ENCODE results near the gene SLC26A8. TPM values are rescaled to one million over a fixed set of nuclear protein-coding genes. Genes with fewer than 3 reads are reported as not detected.
"Not testable (repeated sequence)": the region's sequence is repeated elsewhere in the genome, so short reads cannot be mapped to it uniquely, and the experiment has no call there.

SLC26A8 gene
- total RNA-seq, 4 donors from 2014 or later, result 0.30 to 1.1 TPM; not detected in 2

DNA sequence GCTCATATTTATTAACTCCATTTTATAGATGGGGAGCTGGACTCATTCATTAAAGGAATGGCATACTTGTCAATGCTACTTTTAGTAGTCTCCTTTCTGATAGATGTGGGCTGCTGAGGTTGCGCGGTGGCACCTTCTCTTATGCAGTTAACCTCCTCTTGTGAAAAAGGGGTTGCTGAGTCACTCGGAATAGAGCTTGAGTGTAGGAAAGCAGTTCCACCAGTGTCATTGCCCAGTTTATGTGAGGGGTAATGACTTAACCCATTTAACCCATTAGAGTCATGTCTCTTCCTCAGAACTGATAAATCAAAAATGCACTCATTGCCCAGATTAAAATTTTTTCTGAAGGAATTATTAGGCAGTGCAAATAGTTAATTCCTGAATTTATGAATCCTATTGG lies 9.5 kb upstream of the SLC26A8 start:
- Histone ChIP-seq H3K36me3 (no peaks in the 10 kb centered on the region), H3K4me1 (peaks cover 6 to 88% (median 48%) of the 10 kb centered on the region in 4 donors), H3K27ac (no peak overlapping the region), H3K4me3 (no peak overlapping the region), H3K9me3 (no peaks in the 10 kb centered on the region), H3K27me3 (no peaks in the 10 kb centered on the region)
- WGBS, 2 donors, result 64 to 71% methylated on average over 3 of the region's 3 CpGs
- TF ChIP-seq POLR2A (IDR thresholded peaks at IDR 0.05), result no peak
- TF ChIP-seq CTCF (IDR thresholded peaks at IDR 0.05), result no peak
- TF ChIP-seq EP300 (IDR thresholded peaks at IDR 0.05), result no peak
- DNase-seq (ENCODE audit: low spot score in 2 of 2), result no peak

GRCh38 chr6:36033144-36033543 lies 8.7 kb upstream of the SLC26A8 start:
- not testable (repeated sequence) for H3K27ac ChIP-seq; H3K36me3 ChIP-seq; H3K27me3 ChIP-seq; DNase-seq (ENCODE audit: low spot score in 2 of 2); H3K4me3 ChIP-seq; H3K9me3 ChIP-seq
- 95% methylated on average over 10 of the region's 10 CpGs for WGBS, 2 donors
- H3K4me1 ChIP-seq, result peaks cover 6 to 80% (median 42%) of the 10 kb centered on the region in 4 donors

DNA sequence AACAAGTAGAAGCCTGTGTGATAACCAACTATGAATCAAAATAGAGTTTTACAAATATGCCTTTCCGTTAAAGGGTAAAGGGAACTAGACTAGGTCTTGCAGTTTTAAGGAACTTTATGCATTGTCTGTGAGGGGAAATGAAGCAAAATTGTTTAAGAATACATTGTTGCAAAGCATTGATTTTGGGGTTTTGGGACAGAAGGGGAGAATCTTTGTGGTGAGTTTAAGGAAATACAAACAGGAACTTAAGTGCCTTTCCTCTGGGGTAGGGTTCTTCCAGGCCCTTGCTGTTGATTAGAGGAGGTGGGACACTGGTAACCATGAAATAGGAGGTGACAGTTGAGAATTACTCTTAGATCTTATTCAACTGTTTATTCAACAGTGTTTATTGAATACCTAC lies 7.8 kb upstream of the SLC26A8 start:
- WGBS, 2 donors, result 77 to 88% methylated on average over 1 of the region's 1 CpG
- H3K9me3 ChIP-seq, result no peaks in the 10 kb centered on the region
- no peak overlapping the region for H3K4me3 ChIP-seq
- H3K27ac ChIP-seq, result no peak overlapping the region
- H3K36me3 ChIP-seq, result no peaks in the 10 kb centered on the region
- peaks cover 6 to 72% (median 38%) of the 10 kb centered on the region in 4 donors for H3K4me1 ChIP-seq
- no peaks in the 10 kb centered on the region for H3K27me3 ChIP-seq
- TF ChIP-seq CTCF (IDR thresholded peaks at IDR 0.05) (no peak), EP300 (IDR thresholded peaks at IDR 0.05) (peak in 1 of 2 donors; percentile 19), POLR2A (IDR thresholded peaks at IDR 0.05) (no peak)
- DNase-seq (ENCODE audit: low spot score in 2 of 2), result no peak

- peak overlapping the region; percentile 76 to 100 (median 86) for H3K4me3 ChIP-seq
- no peaks in the 10 kb centered on the region for H3K9me3 ChIP-seq
- H3K4me1 ChIP-seq, result peaks cover 6 to 57% (median 36%) of the 10 kb centered on the region in 4 donors
- 11 to 13% methylated on average over 6 of the region's 6 CpGs for WGBS, 2 donors
- no peaks in the 10 kb centered on the region for H3K36me3 ChIP-seq
- no peak for DNase-seq (ENCODE audit: low spot score in 2 of 2)
- H3K27me3 ChIP-seq, result peaks cover 0 to 5% of the 10 kb centered on the region in 2 donors
- TF ChIP-seq CTCF (IDR thresholded peaks at IDR 0.05), result no peak
- TF ChIP-seq EP300 (IDR thresholded peaks at IDR 0.05), result peak in 1 of 2 donors; percentile 67
- peak overlapping the region; percentile 45 to 96 (median 90) for H3K27ac ChIP-seq
Observed at GRCh38 chr6:36029464-36029863, 5.0 kb upstream of the SLC26A8 start.

DNA sequence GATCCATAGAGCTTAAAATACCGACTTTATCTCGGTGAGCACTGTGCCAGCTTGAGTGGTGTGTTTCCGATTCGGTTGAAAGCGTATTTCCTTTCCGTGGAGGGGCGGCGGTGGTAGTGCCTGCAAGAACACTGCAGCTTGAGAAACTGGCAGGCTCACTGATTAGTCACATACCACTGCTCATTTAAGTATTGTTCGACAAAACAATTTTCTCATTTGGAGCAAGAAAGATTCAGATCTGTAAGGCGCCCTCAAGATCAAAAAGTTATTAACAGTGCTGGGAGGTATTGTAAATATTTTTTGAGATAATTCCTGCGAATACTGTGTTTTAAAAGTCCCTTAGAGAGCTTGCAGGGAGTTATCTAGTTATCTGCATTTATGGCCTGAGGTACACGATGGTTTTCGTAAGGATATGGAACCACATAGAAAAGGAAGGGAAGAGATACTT lies 4.5 kb upstream of the SLC26A8 start:
- no peaks in the 10 kb centered on the region for H3K36me3 ChIP-seq
- peak overlapping the region; percentile 76 to 100 (median 86) for H3K4me3 ChIP-seq
- H3K27me3 ChIP-seq, result peaks cover 0 to 10% of the 10 kb centered on the region in 2 donors
- peak; percentile 51 to 68 for DNase-seq (ENCODE audit: low spot score in 2 of 2)
- peak overlapping the region; percentile 75 to 96 (median 90) for H3K27ac ChIP-seq
- no peaks in the 10 kb centered on the region for H3K9me3 ChIP-seq
- H3K4me1 ChIP-seq, result peaks cover 6 to 55% (median 32%) of the 10 kb centered on the region in 4 donors
- TF ChIP-seq CTCF (IDR thresholded peaks at IDR 0.05), result no peak
- TF ChIP-seq POLR2A (IDR thresholded peaks at IDR 0.05), result peak in 1 of 2 donors; percentile 16
- TF ChIP-seq EP300 (IDR thresholded peaks at IDR 0.05), result peak in 1 of 2 donors; percentile 59
- WGBS, 2 donors, result 0% methylated on average over 13 of the region's 13 CpGs

Measured in tibial nerve (tissue), 4 donors.